A673 (cell line): ENCODE data around the gene RASGEF1C.

Experiments
- CTCF ChIP-seq: fragments of 300-800, 200-600 bp; sonication (generic); conservative IDR thresholded peaks from 2 replicates; pipeline ENCODE4 v1.5.1; 2017; ENCODE audit warnings: low read depth, mild to moderate bottlenecking, antibody characterized with exemption, low read length, moderate library complexity, mixed read lengths
- EZH2 ChIP-seq: fragments of 200-600 bp; sonication (generic); IDR thresholded peaks from 2 replicates; pipeline ENCODE4 v1.6.1; 2017; ENCODE audit warnings: borderline replicate concordance, low read depth, mild to moderate bottlenecking, mixed read lengths, antibody characterized with exemption, low read length; ENCODE audit not compliant: poor library complexity, severe bottlenecking

- TF ChIP-seq CTCF (no peak), EZH2 (no peak)
Observed at GRCh38 chr5:180176191-180176590, 32.8 kb downstream of the RASGEF1C start.
